Measurements from ENCODE around the gene TIMM29. TPM values are rescaled to one million over a fixed set of nuclear protein-coding genes. Genes with fewer than 3 reads are reported as not detected.
"Not testable (repeated sequence)": the region's sequence is repeated elsewhere in the genome, so short reads cannot be mapped to it uniquely, and the experiment has no call there.

Gene TIMM29
- polyA plus RNA-seq, 1 donor from 2014 or later: 39.4 TPM

- no peaks in the 10 kb centered on the region for H3K9me2 ChIP-seq (ENCODE audit: insufficient read depth, low read length)
These were observed 8.1 kb downstream of the TIMM29 start for GRCh38 chr19:10936661-10937084.

DNA sequence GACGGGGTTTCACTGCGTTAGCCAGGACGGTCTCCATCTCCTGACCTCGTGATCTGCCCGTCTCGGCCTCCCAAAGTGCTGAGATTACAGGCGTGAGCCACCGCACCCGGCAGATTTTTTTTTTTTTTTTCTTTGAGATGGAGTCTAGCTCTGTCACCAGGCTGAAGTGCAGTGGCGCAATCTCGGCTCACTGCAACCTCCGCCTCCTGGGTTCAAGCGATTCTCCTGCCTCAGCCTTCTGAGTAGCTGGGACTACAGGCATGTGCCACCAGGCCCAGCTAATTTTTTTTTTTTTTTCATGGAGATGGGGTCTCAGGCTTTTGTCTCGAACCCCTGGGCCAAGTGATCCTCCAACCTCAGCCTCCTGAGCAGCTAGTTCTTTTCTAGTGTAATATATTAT lies 13.0 kb downstream of the TIMM29 start:
- H3K9ac ChIP-seq (ENCODE audit: low read length); H3K4me2 ChIP-seq (ENCODE audit: low read length); H2AFZ ChIP-seq (ENCODE audit: low read depth, low read length); H4K20me1 ChIP-seq (ENCODE audit: insufficient read depth); H3K9me3 ChIP-seq (ENCODE audit: low read length); H3K9me2 ChIP-seq (ENCODE audit: insufficient read depth, low read length); H3K4me3 ChIP-seq (ENCODE audit: low read length); H3K27ac ChIP-seq (ENCODE audit: low read length); H3F3A ChIP-seq (ENCODE audit: insufficient read depth, low read length, poor library complexity, severe bottlenecking); H3K36me3 ChIP-seq (ENCODE audit: insufficient read depth, low read length); H3K27me3 ChIP-seq (ENCODE audit: insufficient read depth, low read depth, low read length); H3K79me2 ChIP-seq (replicated peaks; ENCODE audit: insufficient read depth, low read length): not testable (repeated sequence)

More at GRCh38 chr19:10936661-10937084, 8.1 kb downstream of the TIMM29 start:
- Histone ChIP-seq H3K4me2 (ENCODE audit: low read length) (no peak overlapping the region), H4K20me1 (ENCODE audit: insufficient read depth) (no peaks in the 10 kb centered on the region), H3K9me3 (ENCODE audit: low read length) (no peaks in the 10 kb centered on the region), H3F3A (ENCODE audit: insufficient read depth, low read length, poor library complexity, severe bottlenecking) (no peaks in the 10 kb centered on the region), H3K27ac (ENCODE audit: low read length) (peak overlapping the region; percentile 67), H3K36me3 (ENCODE audit: insufficient read depth, low read length) (no peaks in the 10 kb centered on the region), H2AFZ (ENCODE audit: low read depth, low read length) (peak overlapping the region; percentile 82), H3K27me3 (ENCODE audit: insufficient read depth, low read depth, low read length) (no peaks in the 10 kb centered on the region), H3K4me3 (ENCODE audit: low read length) (peak overlapping the region; percentile 45), H3K9ac (ENCODE audit: low read length) (peak overlapping the region; percentile 59), H3K79me2 (replicated peaks; ENCODE audit: insufficient read depth, low read length) (no peaks in the 10 kb centered on the region)
- TF ChIP-seq EP300 (conservative IDR thresholded peaks at IDR 0.05; ENCODE audit: poor library complexity, severe bottlenecking): peak; percentile 17
- TF ChIP-seq, protein P1, sequence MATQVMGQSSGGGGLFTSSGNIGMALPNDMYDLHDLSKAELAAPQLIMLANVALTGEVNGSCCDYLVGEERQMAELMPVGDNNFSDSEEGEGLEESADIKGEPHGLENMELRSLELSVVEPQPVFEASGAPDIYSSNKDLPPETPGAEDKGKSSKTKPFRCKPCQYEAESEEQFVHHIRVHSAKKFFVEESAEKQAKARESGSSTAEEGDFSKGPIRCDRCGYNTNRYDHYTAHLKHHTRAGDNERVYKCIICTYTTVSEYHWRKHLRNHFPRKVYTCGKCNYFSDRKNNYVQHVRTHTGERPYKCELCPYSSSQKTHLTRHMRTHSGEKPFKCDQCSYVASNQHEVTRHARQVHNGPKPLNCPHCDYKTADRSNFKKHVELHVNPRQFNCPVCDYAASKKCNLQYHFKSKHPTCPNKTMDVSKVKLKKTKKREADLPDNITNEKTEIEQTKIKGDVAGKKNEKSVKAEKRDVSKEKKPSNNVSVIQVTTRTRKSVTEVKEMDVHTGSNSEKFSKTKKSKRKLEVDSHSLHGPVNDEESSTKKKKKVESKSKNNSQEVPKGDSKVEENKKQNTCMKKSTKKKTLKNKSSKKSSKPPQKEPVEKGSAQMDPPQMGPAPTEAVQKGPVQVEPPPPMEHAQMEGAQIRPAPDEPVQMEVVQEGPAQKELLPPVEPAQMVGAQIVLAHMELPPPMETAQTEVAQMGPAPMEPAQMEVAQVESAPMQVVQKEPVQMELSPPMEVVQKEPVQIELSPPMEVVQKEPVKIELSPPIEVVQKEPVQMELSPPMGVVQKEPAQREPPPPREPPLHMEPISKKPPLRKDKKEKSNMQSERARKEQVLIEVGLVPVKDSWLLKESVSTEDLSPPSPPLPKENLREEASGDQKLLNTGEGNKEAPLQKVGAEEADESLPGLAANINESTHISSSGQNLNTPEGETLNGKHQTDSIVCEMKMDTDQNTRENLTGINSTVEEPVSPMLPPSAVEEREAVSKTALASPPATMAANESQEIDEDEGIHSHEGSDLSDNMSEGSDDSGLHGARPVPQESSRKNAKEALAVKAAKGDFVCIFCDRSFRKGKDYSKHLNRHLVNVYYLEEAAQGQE (IDR thresholded peaks at IDR 0.05; ENCODE audit: borderline replicate concordance): peak; percentile 49
- TF ChIP-seq RAD21 (conservative IDR thresholded peaks at IDR 0.05): peak; percentile 85
- TF ChIP-seq EZH2 (IDR thresholded peaks at IDR 0.05; ENCODE audit: borderline replicate concordance, insufficient read depth, low read length, poor library complexity, severe bottlenecking): no peak
- peak; percentile 83 for TF ChIP-seq SMC3 (conservative IDR thresholded peaks at IDR 0.05; ENCODE audit: poor library complexity)
- peak; percentile 89 for TF ChIP-seq CTCF (IDR thresholded peaks at IDR 0.05; ENCODE audit: poor library complexity, severe bottlenecking)
- peak; percentile 57 for TF ChIP-seq POLR2AphosphoS5 (IDR thresholded peaks at IDR 0.05)
- TF ChIP-seq TAF1 (IDR thresholded peaks at IDR 0.05; ENCODE audit: low read depth): no peak

- not testable (repeated sequence) for H3K9me2 ChIP-seq (ENCODE audit: insufficient read depth, low read length); H3K36me3 ChIP-seq (ENCODE audit: insufficient read depth, low read length); H3K27me3 ChIP-seq (ENCODE audit: insufficient read depth, low read depth, low read length); H4K20me1 ChIP-seq (ENCODE audit: insufficient read depth); H2AFZ ChIP-seq (ENCODE audit: low read depth, low read length); H3K9ac ChIP-seq (ENCODE audit: low read length); H3K79me2 ChIP-seq (replicated peaks; ENCODE audit: insufficient read depth, low read length); H3K4me2 ChIP-seq (ENCODE audit: low read length); H3K9me3 ChIP-seq (ENCODE audit: low read length); H3K4me3 ChIP-seq (ENCODE audit: low read length); H3F3A ChIP-seq (ENCODE audit: insufficient read depth, low read length, poor library complexity, severe bottlenecking); H3K27ac ChIP-seq (ENCODE audit: low read length)
These were observed 14.8 kb downstream of the TIMM29 start for GRCh38 chr19:10943412-10943811.

All from neural cell (in vitro differentiated cells).